Measurements from ENCODE around the gene RNU1-2. TPM values are rescaled to one million over a fixed set of nuclear protein-coding genes. Genes with fewer than 3 reads are reported as not detected.
A peak's percentile ranks its signal among the peaks of the same experiment; 100 is the strongest.
"Not testable (repeated sequence)": the region's sequence is repeated elsewhere in the genome, so short reads cannot be mapped to it uniquely, and the experiment has no call there.

The RNU1-2 gene
- total and polyA plus RNA-seq, 12 donors: under 0.01 to 5,330 (median 1,268) TPM; not detected in 4

DNA sequence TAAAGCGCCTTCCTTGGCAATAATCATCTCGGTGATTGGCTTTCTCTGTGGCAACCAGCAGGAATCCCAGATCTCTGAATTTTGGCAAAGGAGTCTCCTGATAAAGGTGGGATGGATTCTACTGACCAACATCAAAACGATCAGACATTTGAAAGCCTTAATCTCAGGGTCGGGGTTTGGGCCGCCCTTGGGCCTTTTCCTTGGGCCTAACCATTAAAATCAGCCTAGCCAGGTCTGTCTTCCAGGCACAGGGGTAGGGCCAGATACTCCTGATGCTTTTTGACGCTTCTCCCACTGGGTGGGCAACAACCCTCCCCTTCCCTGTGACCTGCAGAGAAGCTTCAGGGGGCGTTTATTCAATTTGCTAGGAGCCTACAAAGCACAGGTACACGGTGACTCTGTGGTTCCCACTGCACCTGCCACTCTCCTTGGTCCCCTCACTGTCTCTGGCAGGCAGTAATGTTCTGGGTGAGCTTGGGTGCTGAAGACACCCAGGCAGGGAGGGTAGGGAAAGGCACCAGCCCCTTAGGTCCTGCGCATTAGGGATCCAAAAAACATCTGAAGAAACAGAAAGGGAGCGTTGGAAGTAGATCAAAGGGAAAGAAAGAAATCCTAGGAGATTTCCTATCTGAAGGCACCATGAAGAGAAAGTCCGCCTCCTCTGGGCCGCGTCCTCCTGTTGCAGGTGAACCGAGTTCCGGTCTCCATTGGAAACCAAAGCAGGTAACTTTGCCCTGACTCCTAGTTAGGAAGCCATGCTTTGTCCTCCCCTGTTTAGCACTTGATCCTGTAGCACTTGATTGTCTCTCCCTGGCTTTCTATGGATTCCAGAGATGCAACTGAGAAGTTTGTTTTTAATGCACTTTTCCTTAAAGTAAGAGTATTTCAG is 12.3 kb downstream of the RNU1-2 start:
- H3K36me3 ChIP-seq (replicated peaks in 1 of 2): no peaks in the 10 kb centered on the region
- TF ChIP-seq POLR2A (IDR thresholded peaks at IDR 0.05): no peak
- TF ChIP-seq, protein P1, sequence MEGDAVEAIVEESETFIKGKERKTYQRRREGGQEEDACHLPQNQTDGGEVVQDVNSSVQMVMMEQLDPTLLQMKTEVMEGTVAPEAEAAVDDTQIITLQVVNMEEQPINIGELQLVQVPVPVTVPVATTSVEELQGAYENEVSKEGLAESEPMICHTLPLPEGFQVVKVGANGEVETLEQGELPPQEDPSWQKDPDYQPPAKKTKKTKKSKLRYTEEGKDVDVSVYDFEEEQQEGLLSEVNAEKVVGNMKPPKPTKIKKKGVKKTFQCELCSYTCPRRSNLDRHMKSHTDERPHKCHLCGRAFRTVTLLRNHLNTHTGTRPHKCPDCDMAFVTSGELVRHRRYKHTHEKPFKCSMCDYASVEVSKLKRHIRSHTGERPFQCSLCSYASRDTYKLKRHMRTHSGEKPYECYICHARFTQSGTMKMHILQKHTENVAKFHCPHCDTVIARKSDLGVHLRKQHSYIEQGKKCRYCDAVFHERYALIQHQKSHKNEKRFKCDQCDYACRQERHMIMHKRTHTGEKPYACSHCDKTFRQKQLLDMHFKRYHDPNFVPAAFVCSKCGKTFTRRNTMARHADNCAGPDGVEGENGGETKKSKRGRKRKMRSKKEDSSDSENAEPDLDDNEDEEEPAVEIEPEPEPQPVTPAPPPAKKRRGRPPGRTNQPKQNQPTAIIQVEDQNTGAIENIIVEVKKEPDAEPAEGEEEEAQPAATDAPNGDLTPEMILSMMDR (IDR thresholded peaks at IDR 0.05): no peak

DNA sequence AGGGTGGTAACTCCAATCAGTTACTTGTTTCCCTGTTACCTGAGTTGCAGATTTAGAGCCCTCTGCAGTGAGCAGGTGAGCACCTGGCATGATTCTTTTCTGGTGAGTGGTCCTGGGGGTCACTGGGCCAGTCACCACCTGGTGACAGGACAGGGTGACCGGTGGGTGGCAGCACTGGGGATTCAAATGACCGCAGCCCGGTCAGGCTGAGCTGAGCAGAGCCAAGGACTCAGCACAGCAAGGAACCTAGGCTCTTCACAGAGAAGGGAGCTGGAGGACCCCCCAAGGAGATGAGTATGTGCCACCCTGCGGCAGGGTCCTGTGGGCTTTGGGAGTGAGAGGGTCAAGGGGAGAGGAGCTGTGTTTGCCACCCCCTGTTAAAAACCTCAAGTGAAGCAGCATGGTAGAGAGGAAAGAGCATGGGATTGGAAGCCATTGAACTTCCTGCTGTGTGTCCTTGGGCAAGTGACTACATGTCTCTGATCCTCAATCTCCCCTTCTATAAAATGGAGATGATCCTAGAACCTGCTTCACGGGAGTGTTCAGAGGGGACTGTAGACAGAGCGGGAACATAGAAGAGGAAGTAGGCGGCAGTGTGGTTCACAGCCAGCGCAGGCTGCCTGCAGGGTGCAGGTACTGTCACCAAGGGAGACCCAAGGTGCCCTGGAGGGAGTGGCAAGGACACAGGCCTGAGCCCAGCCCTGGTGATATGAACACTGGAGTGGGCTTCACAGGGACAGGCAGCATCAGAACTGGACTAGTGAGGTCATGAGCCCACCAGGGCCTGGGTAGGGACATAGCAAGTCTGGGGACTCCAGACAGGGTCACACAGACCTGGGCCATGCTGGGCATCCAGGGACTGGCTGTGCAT is 16.3 kb downstream of the RNU1-2 start:
- peak in 1 of 7 donors; percentile 23 for DNase-seq
- WGBS, 4 donors: 85 to 90% (median 87%) methylated on average over 7 to 8 of the region's 8 CpGs
- H3K36me3 ChIP-seq (replicated peaks in 1 of 2); H3K9me3 ChIP-seq (replicated peaks in 1 of 3); intact Hi-C loops (cut with DNase I); H3K4me3 ChIP-seq; H3K27ac ChIP-seq; H3K27me3 ChIP-seq; H3K4me1 ChIP-seq (replicated peaks in 1 of 2): not testable (repeated sequence)

More for the DNA sequence above, 12.3 kb downstream of the RNU1-2 start:
- Histone ChIP-seq H3K27ac (no peak overlapping the region), H3K9me3 (replicated peaks in 1 of 3) (peaks cover 0 to 5% (median 0%) of the 10 kb centered on the region in 3 donors), H3K4me3 (no peak overlapping the region), H3K27me3 (no peaks in the 10 kb centered on the region), H3K4me1 (replicated peaks in 1 of 2) (peaks cover 0 to 5% of the 10 kb centered on the region in 2 donors)
- DNase-seq: peak in 1 of 7 donors; percentile 16
- intact Hi-C loops (cut with DNase I): no loop called here
- 83 to 86% (median 84%) methylated on average over 15 of the region's 15 CpGs for WGBS, 4 donors

GRCh38 chr1:16912742-16913141 is 17.0 kb downstream of the RNU1-2 start:
- H3K36me3 ChIP-seq (replicated peaks in 1 of 2); H3K27me3 ChIP-seq; intact Hi-C loops (cut with DNase I); H3K4me1 ChIP-seq (replicated peaks in 1 of 2); H3K9me3 ChIP-seq (replicated peaks in 1 of 3); H3K4me3 ChIP-seq; H3K27ac ChIP-seq: not testable (repeated sequence)
- WGBS, 4 donors: 68 to 92% (median 79%) methylated on average over 8 of the region's 8 CpGs
- DNase-seq: peak in 1 of 7 donors; percentile 27

GRCh38 chr1:16913181-16913832 is 17.5 kb downstream of the RNU1-2 start:
- TF ChIP-seq POLR2A (IDR thresholded peaks at IDR 0.05): no peak
- TF ChIP-seq, protein P1 (IDR thresholded peaks at IDR 0.05): peak in 1 of 6 experiments; percentile 20
- Histone ChIP-seq H3K27ac (peak overlapping the region in 1 of 5 donors; percentile 72), H3K9me3 (replicated peaks in 1 of 3) (no peaks in the 10 kb centered on the region), H3K36me3 (replicated peaks in 1 of 2) (no peaks in the 10 kb centered on the region), H3K27me3 (no peaks in the 10 kb centered on the region), H3K4me3 (peak overlapping the region in 2 of 4 donors; percentile 15 to 81), H3K4me1 (replicated peaks in 1 of 2) (peaks cover 0 to 4% of the 10 kb centered on the region in 2 donors)
- 45 to 50% (median 49%) methylated on average over 36 of the region's 36 CpGs for WGBS, 4 donors
- peak in 4 of 7 donors; percentile 50 to 78 (median 62) for DNase-seq
- intact Hi-C loops (cut with DNase I): no loop called here
